ENCODE measurements around the gene TEX52.

GRCh38 chr12:2823483-2823882, 33.4 kb downstream of the TEX52 start:
- TF ChIP-seq CTCF (IDR thresholded peaks at IDR 0.05) = no peak
- no peak for TF ChIP-seq EP300 (IDR thresholded peaks at IDR 0.05)
- TF ChIP-seq POLR2A (IDR thresholded peaks at IDR 0.05) = no peak
- TF ChIP-seq POLR2AphosphoS5 (IDR thresholded peaks at IDR 0.05) = no peak

Measured in suprapubic skin (tissue), 4 donors.